HEK293T (cell line): ENCODE results near the gene CDH13.

Experiments used
- CTCF ChIA-PET: fragments of 350-600 bp; formaldehyde crosslinking; extraction: SDS; loops from one replicate; lab custom pipeline; 2021; ENCODE audit warnings: antibody characterized with exemption, inconsistent platforms; lab: Yijun Ruan, JAX
- POLR2A ChIA-PET: fragments of 350-600 bp; formaldehyde crosslinking; extraction: SDS; loops from one replicate; lab custom pipeline; 2020; ENCODE audit warnings: antibody characterized with exemption, inconsistent platforms; lab: Yijun Ruan, JAX
- DNase-seq: peaks from one replicate; pipeline ENCODE4 v3.0.0; 2012; ENCODE audit warnings: mixed read lengths; ENCODE audit errors: extremely low spot score
- ARNT ChIP-seq: fragments of 450-650 bp; IDR thresholded peaks from 2 replicates; pipeline ENCODE4 v1.6.1; 2017; ENCODE audit warnings: mild to moderate bottlenecking
- BHLHE40 ChIP-seq: fragments of 450-650 bp; IDR thresholded peaks from 2 replicates; pipeline ENCODE4 v1.6.1; 2016; ENCODE audit warnings: mild to moderate bottlenecking, moderate library complexity, borderline replicate concordance
- CTBP1 ChIP-seq: fragments of 450-650 bp; IDR thresholded peaks from 2 replicates; pipeline ENCODE4 v1.6.1; 2016; ENCODE audit warnings: borderline replicate concordance
- ELF4 ChIP-seq: fragments of 450-650 bp; IDR thresholded peaks from 2 replicates; pipeline ENCODE4 v1.6.1; 2017; ENCODE audit warnings: antibody characterized with exemption
- FOXA1 ChIP-seq: fragments of 450-650 bp; IDR thresholded peaks from 2 replicates; pipeline ENCODE4 v1.6.1; 2016; ENCODE audit warnings: mild to moderate bottlenecking
- FOXK2 ChIP-seq: fragments of 450-650 bp; IDR thresholded peaks from 2 replicates; pipeline ENCODE4 v1.6.1; 2016; ENCODE audit warnings: mild to moderate bottlenecking
- FOXM1 ChIP-seq: fragments of 450-650 bp; IDR thresholded peaks from 2 replicates; pipeline ENCODE4 v1.6.1; 2017; ENCODE audit warnings: mild to moderate bottlenecking, borderline replicate concordance
- HDGF ChIP-seq: fragments of 450-650 bp; IDR thresholded peaks from 2 replicates; pipeline ENCODE4 v1.6.1; 2017; ENCODE audit warnings: antibody characterized with exemption, borderline replicate concordance
- L3MBTL2 ChIP-seq: fragments of 450-650 bp; conservative IDR thresholded peaks from 2 replicates; pipeline ENCODE4 v1.6.1; 2016; ENCODE audit warnings: mild to moderate bottlenecking
- LEF1 ChIP-seq: fragments of 450-650 bp; IDR thresholded peaks from 2 replicates; pipeline ENCODE4 v1.6.1; 2017; ENCODE audit warnings: mild to moderate bottlenecking, borderline replicate concordance
- NFRKB ChIP-seq: fragments of 450-650 bp; IDR thresholded peaks from 2 replicates; pipeline ENCODE4 v1.6.1; 2016; ENCODE audit warnings: mild to moderate bottlenecking, moderate library complexity
- SP1 ChIP-seq: fragments of 450-650 bp; IDR thresholded peaks from 2 replicates; pipeline ENCODE4 v1.6.1; 2017
- SUZ12 ChIP-seq: fragments of 450-650 bp; IDR thresholded peaks from 2 replicates; pipeline ENCODE4 v1.6.1; 2016; ENCODE audit warnings: mild to moderate bottlenecking
- TARDBP ChIP-seq: fragments of 450-650 bp; IDR thresholded peaks from 2 replicates; pipeline ENCODE4 v1.6.1; 2016
- ZNF384 ChIP-seq: fragments of 450-650 bp; IDR thresholded peaks from 2 replicates; pipeline ENCODE4 v1.6.1; 2016
- TF ChIP-seq, protein P1 (sequence below): fragments of 450-650 bp; IDR thresholded peaks from 2 replicates; pipeline ENCODE4 v1.6.1; 2016

CDH13 gene

DNA sequence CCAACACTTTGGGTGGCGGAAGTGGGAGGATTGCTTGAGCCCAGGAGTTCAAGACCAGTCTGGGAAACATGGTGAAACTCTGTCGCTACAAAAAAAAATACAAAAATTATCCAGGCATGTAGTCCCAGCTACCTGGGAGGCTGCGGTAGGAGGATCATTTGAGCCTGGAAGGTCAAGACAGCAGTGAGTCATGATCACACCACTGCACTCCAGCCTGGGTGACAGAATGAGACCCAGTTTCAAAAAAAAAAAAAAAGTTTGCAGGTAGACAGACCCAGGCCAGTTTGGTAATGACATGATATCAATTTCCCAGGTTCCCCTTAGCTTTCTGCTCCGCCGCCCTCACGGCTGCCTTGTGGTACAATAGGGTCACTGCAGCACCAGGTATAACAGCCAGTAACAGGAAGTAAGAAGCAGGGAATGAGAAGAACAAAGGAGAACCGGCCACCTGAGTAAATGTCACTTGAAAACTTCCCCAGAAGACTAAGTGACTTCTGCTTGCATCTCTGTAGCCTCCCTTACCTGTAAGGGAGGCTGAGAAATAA, 979.8 kb downstream of the CDH13 start:
- ChIA-PET POLR2A (no interaction called here), CTCF (interaction anchor here (0.7 kb wide), 1 partner anchor 62 kb away, joined by 3 read pairs; no protein-coding TSS in a partner anchor)
- TF ChIP-seq HDGF (no peak), SUZ12 (no peak), ELF4 (no peak), LEF1 (no peak)
- TF ChIP-seq, protein P1, sequence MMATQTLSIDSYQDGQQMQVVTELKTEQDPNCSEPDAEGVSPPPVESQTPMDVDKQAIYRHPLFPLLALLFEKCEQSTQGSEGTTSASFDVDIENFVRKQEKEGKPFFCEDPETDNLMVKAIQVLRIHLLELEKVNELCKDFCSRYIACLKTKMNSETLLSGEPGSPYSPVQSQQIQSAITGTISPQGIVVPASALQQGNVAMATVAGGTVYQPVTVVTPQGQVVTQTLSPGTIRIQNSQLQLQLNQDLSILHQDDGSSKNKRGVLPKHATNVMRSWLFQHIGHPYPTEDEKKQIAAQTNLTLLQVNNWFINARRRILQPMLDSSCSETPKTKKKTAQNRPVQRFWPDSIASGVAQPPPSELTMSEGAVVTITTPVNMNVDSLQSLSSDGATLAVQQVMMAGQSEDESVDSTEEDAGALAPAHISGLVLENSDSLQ: no peak
- DNase-seq: peak; percentile 19

DNA sequence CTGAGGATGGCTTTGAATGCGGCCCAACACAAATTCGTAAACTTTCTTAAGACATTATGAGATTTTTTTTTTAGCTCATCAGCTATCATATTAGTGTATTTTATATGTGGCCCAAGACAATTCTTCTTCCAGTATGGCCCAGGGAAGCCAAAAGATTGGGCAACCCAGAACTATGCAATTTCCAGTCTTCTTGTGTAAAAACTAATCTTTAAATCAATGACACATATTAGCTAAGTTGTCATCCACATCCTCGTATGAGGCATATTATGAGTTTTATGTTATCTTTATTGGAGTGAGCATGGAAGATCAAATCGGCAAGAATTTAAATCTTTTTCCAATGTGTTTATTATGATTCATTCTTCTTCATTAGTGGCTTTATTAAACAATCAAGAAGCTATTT, 982.4 kb downstream of the CDH13 start:
- CTCF ChIA-PET: no interaction called here
- TF ChIP-seq, protein P1: no peak
- TF ChIP-seq FOXK2 (no peak), SUZ12 (no peak), L3MBTL2 (no peak), ELF4 (no peak), ZNF384 (no peak), HDGF (no peak), FOXM1 (no peak), CTBP1 (no peak), FOXA1 (no peak), TARDBP (no peak), SP1 (no peak), NFRKB (no peak), BHLHE40 (no peak), ARNT (no peak), LEF1 (no peak)
- POLR2A ChIA-PET: no interaction called here
- no peak for DNase-seq

DNA sequence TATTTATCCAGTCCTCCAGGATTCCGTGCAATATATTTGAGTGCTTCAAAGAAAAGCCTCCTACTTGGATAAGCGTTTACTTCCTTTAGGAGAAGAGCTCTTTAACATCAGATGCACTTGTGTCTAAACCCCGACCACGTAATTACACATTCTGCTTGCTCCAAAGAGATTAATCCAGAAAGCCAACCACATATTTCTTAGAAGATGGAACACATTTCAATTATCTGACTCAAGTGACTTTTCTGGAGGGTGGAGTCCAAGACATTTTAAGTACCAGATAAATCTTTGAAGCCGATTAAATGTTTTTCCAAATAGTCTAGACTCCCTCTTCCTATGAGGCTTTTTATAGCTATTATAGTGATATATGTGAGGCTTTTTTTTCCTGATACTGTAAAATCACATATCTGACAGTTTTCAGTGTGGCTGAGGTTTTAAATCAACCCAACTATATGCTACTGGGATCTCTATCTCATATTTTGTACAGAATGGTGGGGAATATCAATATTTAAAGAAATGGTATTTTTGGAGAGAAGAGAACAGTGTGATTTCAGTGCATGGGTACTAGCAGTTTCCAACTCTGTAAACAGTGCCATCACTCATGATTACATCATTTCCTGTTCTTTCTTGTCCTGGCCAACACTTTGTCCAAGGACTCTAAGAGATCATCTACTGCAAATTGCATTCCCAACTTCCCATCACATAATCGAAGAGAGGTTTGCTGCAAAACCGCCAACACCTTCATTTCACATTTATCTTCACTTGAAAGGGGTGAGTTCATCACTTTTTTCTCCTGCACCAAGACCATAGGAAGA, 988.6 kb downstream of the CDH13 start:
- TF ChIP-seq SUZ12: no peak
- TF ChIP-seq NFRKB: no peak
- no peak for TF ChIP-seq BHLHE40
- no peak for TF ChIP-seq LEF1
- no peak for TF ChIP-seq FOXA1
- TF ChIP-seq SP1: no peak
- TF ChIP-seq, protein P1: no peak
- TF ChIP-seq CTBP1: no peak
- no peak for TF ChIP-seq ARNT
- TF ChIP-seq TARDBP: no peak
- TF ChIP-seq ZNF384: no peak
- TF ChIP-seq FOXK2: no peak
- TF ChIP-seq ELF4: no peak
- TF ChIP-seq FOXM1: no peak
- TF ChIP-seq HDGF: no peak
- TF ChIP-seq L3MBTL2: no peak
- POLR2A ChIA-PET: no interaction called here
- no peak for DNase-seq
- CTCF ChIA-PET: no interaction called here

DNA sequence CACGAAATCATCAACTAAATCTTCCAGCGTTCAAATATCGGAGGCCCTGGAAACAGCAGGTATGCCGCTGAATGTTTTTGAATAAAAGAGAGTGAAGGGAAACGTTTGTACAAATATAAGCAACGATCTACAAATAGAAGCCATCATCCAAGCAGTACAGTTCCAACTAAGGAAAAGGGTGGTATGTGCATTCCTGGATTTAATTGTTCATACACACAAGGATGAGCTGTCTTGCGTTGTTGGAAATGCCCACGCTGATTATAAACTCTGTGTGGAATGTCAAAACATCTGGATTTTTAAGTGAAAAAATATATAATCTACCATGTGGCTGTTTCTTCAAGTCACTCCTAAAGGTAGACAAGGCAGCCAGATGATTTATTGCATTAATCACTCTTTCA, 989.2 kb downstream of the CDH13 start:
- no peak for TF ChIP-seq FOXM1
- no peak for TF ChIP-seq ARNT
- no peak for TF ChIP-seq FOXK2
- no peak for TF ChIP-seq HDGF
- TF ChIP-seq, protein P1: no peak
- TF ChIP-seq ELF4: no peak
- no peak for TF ChIP-seq ZNF384
- no peak for TF ChIP-seq TARDBP
- TF ChIP-seq SUZ12: no peak
- TF ChIP-seq LEF1: no peak
- TF ChIP-seq BHLHE40: no peak
- ChIA-PET POLR2A (no interaction called here), CTCF (no interaction called here)
- no peak for DNase-seq

DNA sequence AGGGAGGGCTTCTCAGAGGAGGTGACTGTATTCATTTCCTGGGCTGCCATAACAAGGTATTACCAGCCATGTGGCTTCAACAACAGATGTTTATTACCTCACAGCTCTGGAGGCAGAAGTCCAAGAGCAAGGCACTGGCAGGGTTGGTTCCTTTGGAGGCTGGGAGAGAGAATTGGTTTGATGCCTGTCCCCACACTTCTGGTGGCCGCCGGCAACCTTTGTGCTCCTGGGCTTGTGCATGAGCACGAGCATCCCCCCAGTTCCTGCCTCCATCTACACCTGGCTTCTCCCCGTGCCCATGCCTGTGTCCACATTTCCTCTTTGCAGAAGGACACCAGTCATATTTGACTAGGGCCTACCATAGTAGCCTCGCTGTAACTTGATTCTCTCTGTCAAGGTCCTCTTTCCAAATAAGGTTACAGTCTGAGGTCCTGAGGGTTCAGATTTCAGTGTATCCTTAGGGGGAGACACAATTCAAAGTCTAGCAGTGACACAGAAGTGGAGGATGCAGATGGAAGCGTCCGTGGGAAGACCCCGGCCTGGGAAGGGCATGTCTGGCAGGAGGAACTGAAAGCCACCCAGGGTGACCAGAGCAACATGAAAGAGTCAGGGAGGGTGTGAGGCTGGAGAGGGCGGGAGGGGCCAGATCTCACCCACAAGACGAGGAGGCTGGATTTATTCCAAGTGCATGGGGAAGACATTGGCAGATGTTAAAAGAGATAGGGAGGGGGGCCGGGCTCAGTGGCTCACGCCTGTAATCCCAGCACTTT, 992.8 kb downstream of the CDH13 start:
- ChIA-PET CTCF (no interaction called here), POLR2A (no interaction called here)
- DNase-seq: no peak
- TF ChIP-seq FOXM1 (no peak), SUZ12 (no peak), LEF1 (no peak), L3MBTL2 (no peak), TARDBP (no peak), ZNF384 (no peak), FOXK2 (no peak), NFRKB (no peak), SP1 (no peak), HDGF (no peak), CTBP1 (no peak)
- TF ChIP-seq, protein P1: no peak
